OCI-LY7 (cell line): ENCODE data around the gene RBM17. TPM values are rescaled to one million over a fixed set of nuclear protein-coding genes. Genes with fewer than 3 reads are reported as not detected.

ENCODE experiments used
- BruUV-seq: library from RNA; stranded (reverse); fragments of 400-500 nt; replicated peaks from 2 replicates; lab custom pipeline; 2021; lab: Mats Ljungman, UMichigan
- CTCF ChIA-PET: fragments of 300-600 bp; sonication (Branson Sonifier 250); formaldehyde crosslinking; loops from one replicate; lab custom pipeline; 2022; ENCODE audit warnings: antibody characterized with exemption; ENCODE audit not compliant: unreplicated experiment; lab: Charles Lee
- POLR2A ChIA-PET: fragments of 300-600 bp; sonication (Branson Sonifier 250); formaldehyde crosslinking; loops from one replicate; lab custom pipeline; 2022; ENCODE audit warnings: antibody characterized with exemption; lab: Charles Lee
- DNase-seq: peaks from one replicate; pipeline ENCODE4 v3.0.0-alpha.2; 2015; ENCODE audit warnings: low spot score
- H2AFZ ChIP-seq: fragments of 200-600 bp; sonication (generic), shearing (Covaris generic); 2 replicates; pipeline ENCODE4 v1.6.1; 2014; ENCODE audit warnings: mild to moderate bottlenecking, antibody characterized with exemption, low read length, moderate library complexity
- H3K27ac ChIP-seq: fragments of 200-600 bp; sonication (generic); 2 replicates; pipeline ENCODE4 v1.5.1; 2014; ENCODE audit warnings: mixed run types, low read depth, mild to moderate bottlenecking, moderate library complexity, low read length, inconsistent platforms; ENCODE audit not compliant: poor library complexity, severe bottlenecking
- H3K36me3 ChIP-seq: fragments of 200-600 bp; sonication (generic); 2 replicates; pipeline ENCODE4 v1.6.1; 2014; ENCODE audit warnings: mild to moderate bottlenecking, antibody characterized with exemption, low read length, moderate library complexity, mixed read lengths; ENCODE audit not compliant: insufficient read depth
- H3K4me1 ChIP-seq: fragments of 200-600 bp; sonication (generic); 2 replicates; pipeline ENCODE4 v1.5.1; 2014; ENCODE audit warnings: mild to moderate bottlenecking, low read length; ENCODE audit not compliant: insufficient read depth, poor library complexity, severe bottlenecking
- H3K4me2 ChIP-seq: fragments of 200-600 bp; sonication (generic); 2 replicates; pipeline ENCODE4 v1.6.1; 2014; ENCODE audit warnings: mild to moderate bottlenecking, low read length
- H3K4me3 ChIP-seq: fragments of 200-600 bp; sonication (generic); 2 replicates; pipeline ENCODE4 v1.5.1; 2014; ENCODE audit warnings: mild to moderate bottlenecking, low read depth, low read length; ENCODE audit not compliant: poor library complexity, severe bottlenecking
- H3K79me2 ChIP-seq: fragments of 200-600 bp; sonication (generic); 2 replicates; pipeline ENCODE4 v1.6.1; 2016; ENCODE audit warnings: low read depth, mild to moderate bottlenecking, low read length, moderate library complexity, mixed read lengths; ENCODE audit not compliant: insufficient read depth
- H3K9me2 ChIP-seq: fragments of 200-600 bp; sonication (generic); 2 replicates; pipeline ENCODE4 v1.6.1; 2016; ENCODE audit warnings: mild to moderate bottlenecking, low read length, mixed read lengths; ENCODE audit not compliant: insufficient read depth
- H3K9me3 ChIP-seq: fragments of 200-600 bp; sonication (generic); 2 replicates; pipeline ENCODE4 v1.6.1; 2014; ENCODE audit warnings: mild to moderate bottlenecking, mixed run types, low read length, mixed read lengths
- H4K20me1 ChIP-seq: fragments of 200-600 bp; sonication (generic); 2 replicates; pipeline ENCODE4 v1.6.1; 2014; ENCODE audit warnings: mild to moderate bottlenecking, antibody characterized with exemption, low read length, moderate library complexity, mixed read lengths; ENCODE audit not compliant: insufficient read depth
- EZH2phosphoT487 ChIP-seq: fragments of 200-600 bp; sonication (generic); IDR thresholded peaks from 2 replicates; pipeline ENCODE4 v1.6.1; 2018; ENCODE audit warnings: low read depth, borderline replicate concordance, mild to moderate bottlenecking, mixed run types, antibody characterized with exemption, low read length, moderate library complexity, mixed read lengths
- intact Hi-C: fragments of 100-400 bp; cut with micrococcal nuclease; formaldehyde crosslinking; loops from one replicate; pipeline ENCODE4 v1.10.0; 2022; ENCODE audit not compliant: unreplicated experiment
- total RNA-seq, 2 experiments: library from RNA; depleted of rRNA in 1 of 2; stranded (reverse); fragments of >200 nt in 1 of 2; shearing (Covaris generic) in 1 of 2; gene quantifications; 2 replicates each; pipeline ENCODE4 v1.2.3, GENCODE V29; 2014 to 2022
- TF ChIP-seq, protein P1 (sequence below): fragments of 200-600 bp; sonication (generic); conservative IDR thresholded peaks from 2 replicates; pipeline ENCODE4 v1.5.1; 2014; ENCODE audit warnings: mild to moderate bottlenecking, antibody characterized with exemption, low read length, moderate library complexity, mixed read lengths

RBM17 gene
- total RNA-seq, 2 experiments from 2014 or later, result 103 to 248 TPM

DNA sequence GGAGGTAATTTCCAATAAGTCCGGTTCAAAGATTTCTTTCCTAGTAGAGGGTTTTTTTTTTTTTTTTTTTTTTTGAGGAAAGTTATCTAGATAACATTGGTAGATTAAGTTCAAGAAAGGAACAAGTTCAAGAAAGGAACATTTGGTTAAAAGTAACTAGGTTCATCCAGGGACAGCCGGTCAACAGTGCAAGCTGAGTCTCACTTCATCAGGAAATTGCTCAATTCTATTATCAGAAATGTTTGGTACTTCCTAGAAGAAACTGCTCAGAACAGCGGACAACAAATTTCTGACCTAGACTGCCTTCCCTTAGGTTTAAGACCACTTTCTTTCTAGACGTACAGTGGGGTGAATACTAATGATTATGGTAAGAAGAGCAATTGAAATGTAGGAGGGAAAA is 23.0 kb upstream of the RBM17 start:
- ChIA-PET CTCF (interaction anchor here (1.3 kb wide), 1 partner anchor 20 kb away, joined by 6 read pairs; no protein-coding TSS in a partner anchor), POLR2A (interaction anchor here (0.6 to 9.0 kb wide), 7 partner anchors 9 to 247 kb away, joined by 3 to 110 read pairs (median 4); no protein-coding TSS in a partner anchor)
- Histone ChIP-seq H3K36me3 (no peaks in the 10 kb centered on the region), H3K4me3 (no peak overlapping the region), H3K27ac (no peak overlapping the region), H2AFZ (peak overlapping the region; percentile 32; the same call in 1 of the 2 replicates), H3K4me1 (peaks cover 71% of the 10 kb centered on the region), H3K4me2 (0 out of 2 replicates have a peak overlapping the region, but pooled peaks have one; percentile 2), H3K79me2 (peaks cover 13% of the 10 kb centered on the region; the same call in 1 of the 2 replicates), H3K9me2 (no peaks in the 10 kb centered on the region), H3K9me3 (no peaks in the 10 kb centered on the region), H4K20me1 (no peaks in the 10 kb centered on the region)
- DNase-seq, result no peak
- intact Hi-C loops, result loop anchor here (10.0 kb wide), 1 partner anchor 371 kb away; no protein-coding TSS in a partner anchor
- BruUV-seq, result no TSS peak
- TF ChIP-seq, protein P1, sequence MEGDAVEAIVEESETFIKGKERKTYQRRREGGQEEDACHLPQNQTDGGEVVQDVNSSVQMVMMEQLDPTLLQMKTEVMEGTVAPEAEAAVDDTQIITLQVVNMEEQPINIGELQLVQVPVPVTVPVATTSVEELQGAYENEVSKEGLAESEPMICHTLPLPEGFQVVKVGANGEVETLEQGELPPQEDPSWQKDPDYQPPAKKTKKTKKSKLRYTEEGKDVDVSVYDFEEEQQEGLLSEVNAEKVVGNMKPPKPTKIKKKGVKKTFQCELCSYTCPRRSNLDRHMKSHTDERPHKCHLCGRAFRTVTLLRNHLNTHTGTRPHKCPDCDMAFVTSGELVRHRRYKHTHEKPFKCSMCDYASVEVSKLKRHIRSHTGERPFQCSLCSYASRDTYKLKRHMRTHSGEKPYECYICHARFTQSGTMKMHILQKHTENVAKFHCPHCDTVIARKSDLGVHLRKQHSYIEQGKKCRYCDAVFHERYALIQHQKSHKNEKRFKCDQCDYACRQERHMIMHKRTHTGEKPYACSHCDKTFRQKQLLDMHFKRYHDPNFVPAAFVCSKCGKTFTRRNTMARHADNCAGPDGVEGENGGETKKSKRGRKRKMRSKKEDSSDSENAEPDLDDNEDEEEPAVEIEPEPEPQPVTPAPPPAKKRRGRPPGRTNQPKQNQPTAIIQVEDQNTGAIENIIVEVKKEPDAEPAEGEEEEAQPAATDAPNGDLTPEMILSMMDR, result no peak
- no peak for TF ChIP-seq EZH2phosphoT487

DNA sequence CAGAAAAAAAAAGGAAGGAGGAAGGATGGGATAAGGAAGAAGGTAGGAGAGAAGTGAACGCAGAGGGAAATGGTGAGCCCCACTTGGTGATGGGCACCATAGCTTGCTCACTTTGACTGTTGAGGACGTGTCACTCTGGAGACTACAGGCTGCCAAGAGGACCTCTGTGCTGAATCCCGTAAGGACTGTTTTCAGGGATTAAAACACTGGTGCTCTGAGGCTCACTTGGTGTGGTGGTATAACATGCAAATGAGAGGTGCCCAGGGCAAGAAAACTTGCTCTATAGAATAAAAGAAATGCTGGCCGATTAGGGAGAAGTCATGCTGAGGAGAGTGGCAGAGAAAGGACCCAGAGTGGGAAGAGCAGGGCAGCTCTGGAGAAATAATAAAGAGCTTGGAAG is 21.4 kb upstream of the RBM17 start:
- Histone ChIP-seq H3K9me2 (no peaks in the 10 kb centered on the region), H3K27ac (peak overlapping the region; percentile 98), H3K36me3 (no peaks in the 10 kb centered on the region), H3K79me2 (no peaks in the 10 kb centered on the region), H3K4me1 (peaks cover 79% of the 10 kb centered on the region), H3K9me3 (no peaks in the 10 kb centered on the region), H3K4me3 (no peak overlapping the region), H2AFZ (peak overlapping the region; percentile 69; the same call in 1 of the 2 replicates), H3K4me2 (peak overlapping the region; percentile 85), H4K20me1 (no peaks in the 10 kb centered on the region)
- no TSS peak for BruUV-seq
- ChIA-PET CTCF (interaction anchor here (0.6 to 1.4 kb wide), 2 partner anchors 11 to 86 kb away, joined by 3 to 4 read pairs; no protein-coding TSS in a partner anchor), POLR2A (interaction anchor here (0.7 to 9.0 kb wide), 10 partner anchors 10 to 851 kb away, joined by 3 to 110 read pairs (median 6); no protein-coding TSS in a partner anchor)
- TF ChIP-seq, protein P1, result no peak
- TF ChIP-seq EZH2phosphoT487, result no peak
- no peak for DNase-seq
- intact Hi-C loops, result loop anchor here (10.0 kb wide), 1 partner anchor 373 kb away; no protein-coding TSS in a partner anchor

DNA sequence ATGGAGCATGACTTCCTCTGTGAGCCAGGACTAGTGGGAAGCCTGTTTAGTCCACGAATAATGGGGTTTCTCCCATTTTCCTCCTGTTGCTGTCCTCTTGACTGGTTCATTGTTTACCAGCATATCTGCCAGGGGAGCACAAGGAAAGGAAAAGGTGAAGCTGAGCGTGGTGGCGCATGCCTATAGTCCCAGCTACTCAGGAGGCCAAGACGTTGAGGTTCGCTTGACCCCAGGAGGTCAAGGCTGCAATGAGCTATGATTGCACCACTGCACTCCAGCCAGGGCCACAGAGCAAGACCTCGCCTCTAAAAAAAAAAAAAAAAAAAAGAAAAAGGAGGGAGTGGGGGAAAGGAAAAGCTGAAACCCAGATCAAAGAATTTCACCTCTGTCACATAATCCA is 20.8 kb upstream of the RBM17 start:
- POLR2A ChIA-PET, result interaction anchor here (0.7 to 9.0 kb wide), 16 partner anchors 11 to 850 kb away, joined by 3 to 110 read pairs (median 5); no protein-coding TSS in a partner anchor
- no peaks in the 10 kb centered on the region for H3K9me2 ChIP-seq
- no TSS peak for BruUV-seq
- CTCF ChIA-PET, result interaction anchor here (0.5 to 2.2 kb wide), 6 partner anchors 11 to 85 kb away, joined by 3 to 12 read pairs (median 4); no protein-coding TSS in a partner anchor
- peak overlapping the region; percentile 85 for H3K4me2 ChIP-seq
- H3K79me2 ChIP-seq, result no peaks in the 10 kb centered on the region
- H3K36me3 ChIP-seq, result no peaks in the 10 kb centered on the region
- no peaks in the 10 kb centered on the region for H4K20me1 ChIP-seq
- H3K27ac ChIP-seq, result peak overlapping the region; percentile 98
- TF ChIP-seq, protein P1, result no peak
- TF ChIP-seq EZH2phosphoT487, result no peak
- intact Hi-C loops, result loop anchor here (1.0 to 10.0 kb wide), 2 partner anchors 18 to 373 kb away; no protein-coding TSS in a partner anchor
- peak overlapping the region; percentile 47 for H3K4me3 ChIP-seq
- H2AFZ ChIP-seq, result peak overlapping the region; percentile 69; the same call in 1 of the 2 replicates
- DNase-seq, result no peak
- H3K9me3 ChIP-seq, result no peaks in the 10 kb centered on the region
- peaks cover 79% of the 10 kb centered on the region for H3K4me1 ChIP-seq
